Hepatocyte (in vitro differentiated cells): ENCODE measurements around the gene ERC2.
A peak's percentile ranks its signal among the peaks of the same experiment; 100 is the strongest.

Experiments used
- EZH2 ChIP-seq: fragments of 200-600 bp; sonication (generic); IDR thresholded peaks from 2 replicates; pipeline ENCODE4 v1.6.1; 2016; ENCODE audit warnings: antibody characterized with exemption, mild to moderate bottlenecking, borderline replicate concordance
- EZH2phosphoT487 ChIP-seq: fragments of 200-600 bp; sonication (generic); IDR thresholded peaks from one replicate; pipeline ENCODE4 v1.6.1; 2018; ENCODE audit warnings: antibody characterized with exemption, mild to moderate bottlenecking, low read depth, moderate library complexity; ENCODE audit not compliant: unreplicated experiment, severe bottlenecking
- TF ChIP-seq, protein P1 (sequence below): fragments of 200-600 bp; sonication (generic); IDR thresholded peaks from 2 replicates; pipeline ENCODE4 v1.5.1; 2016; ENCODE audit warnings: antibody characterized with exemption, mild to moderate bottlenecking; ENCODE audit not compliant: poor library complexity

GRCh38 chr3:56251343-56251945 is 216.8 kb downstream of the ERC2 start:
- TF ChIP-seq EZH2 (no peak), EZH2phosphoT487 (no peak)
- TF ChIP-seq, protein P1, sequence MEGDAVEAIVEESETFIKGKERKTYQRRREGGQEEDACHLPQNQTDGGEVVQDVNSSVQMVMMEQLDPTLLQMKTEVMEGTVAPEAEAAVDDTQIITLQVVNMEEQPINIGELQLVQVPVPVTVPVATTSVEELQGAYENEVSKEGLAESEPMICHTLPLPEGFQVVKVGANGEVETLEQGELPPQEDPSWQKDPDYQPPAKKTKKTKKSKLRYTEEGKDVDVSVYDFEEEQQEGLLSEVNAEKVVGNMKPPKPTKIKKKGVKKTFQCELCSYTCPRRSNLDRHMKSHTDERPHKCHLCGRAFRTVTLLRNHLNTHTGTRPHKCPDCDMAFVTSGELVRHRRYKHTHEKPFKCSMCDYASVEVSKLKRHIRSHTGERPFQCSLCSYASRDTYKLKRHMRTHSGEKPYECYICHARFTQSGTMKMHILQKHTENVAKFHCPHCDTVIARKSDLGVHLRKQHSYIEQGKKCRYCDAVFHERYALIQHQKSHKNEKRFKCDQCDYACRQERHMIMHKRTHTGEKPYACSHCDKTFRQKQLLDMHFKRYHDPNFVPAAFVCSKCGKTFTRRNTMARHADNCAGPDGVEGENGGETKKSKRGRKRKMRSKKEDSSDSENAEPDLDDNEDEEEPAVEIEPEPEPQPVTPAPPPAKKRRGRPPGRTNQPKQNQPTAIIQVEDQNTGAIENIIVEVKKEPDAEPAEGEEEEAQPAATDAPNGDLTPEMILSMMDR, result peak; percentile 89
